HS-27A (cell line): ENCODE results near the gene CCR5AS.

Experiments
- DNase-seq: peaks from one replicate; pipeline ENCODE4 v3.0.0-alpha.2; 2012; ENCODE audit warnings: low read depth, missing footprints

Gene CCR5AS

GRCh38 chr3:46380471-46381221, 26.2 kb downstream of the CCR5AS start:
- DNase-seq, result no peak

DNA sequence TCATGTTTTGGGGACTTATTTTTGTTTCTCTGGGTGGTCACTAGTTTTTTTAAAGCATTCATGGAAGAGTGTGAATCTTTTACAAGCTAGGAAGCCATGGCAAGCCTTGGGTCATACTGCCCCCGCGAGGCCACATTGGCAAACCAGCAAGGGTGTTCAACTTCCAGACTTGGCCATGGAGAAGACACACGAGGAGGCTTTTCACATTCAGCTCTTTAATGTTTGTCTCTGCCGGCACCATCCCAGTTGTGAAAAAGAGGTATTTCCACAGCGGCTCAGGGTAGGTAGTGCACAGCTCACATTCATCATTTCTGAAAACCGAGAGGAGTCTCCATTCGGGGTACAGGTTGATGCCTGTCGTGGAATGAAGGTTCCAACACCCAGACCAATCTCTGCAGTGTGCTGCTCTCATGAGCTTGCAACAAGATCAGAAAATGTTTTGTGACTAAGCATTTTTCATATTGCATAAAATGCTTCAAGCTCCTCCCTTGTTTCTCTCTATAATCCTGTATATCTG, 28.4 kb downstream of the CCR5AS start:
- DNase-seq, result peak; percentile 45

DNA sequence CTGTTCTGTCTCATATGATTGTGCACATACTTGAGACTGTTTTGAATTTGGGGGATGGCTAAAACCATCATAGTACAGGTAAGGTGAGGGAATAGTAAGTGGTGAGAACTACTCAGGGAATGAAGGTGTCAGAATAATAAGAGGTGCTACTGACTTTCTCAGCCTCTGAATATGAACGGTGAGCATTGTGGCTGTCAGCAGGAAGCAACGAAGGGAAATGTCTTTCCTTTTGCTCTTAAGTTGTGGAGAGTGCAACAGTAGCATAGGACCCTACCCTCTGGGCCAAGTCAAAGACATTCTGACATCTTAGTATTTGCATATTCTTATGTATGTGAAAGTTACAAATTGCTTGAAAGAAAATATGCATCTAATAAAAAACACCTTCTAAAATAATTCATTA, 31.1 kb downstream of the CCR5AS start:
- no peak for DNase-seq

DNA sequence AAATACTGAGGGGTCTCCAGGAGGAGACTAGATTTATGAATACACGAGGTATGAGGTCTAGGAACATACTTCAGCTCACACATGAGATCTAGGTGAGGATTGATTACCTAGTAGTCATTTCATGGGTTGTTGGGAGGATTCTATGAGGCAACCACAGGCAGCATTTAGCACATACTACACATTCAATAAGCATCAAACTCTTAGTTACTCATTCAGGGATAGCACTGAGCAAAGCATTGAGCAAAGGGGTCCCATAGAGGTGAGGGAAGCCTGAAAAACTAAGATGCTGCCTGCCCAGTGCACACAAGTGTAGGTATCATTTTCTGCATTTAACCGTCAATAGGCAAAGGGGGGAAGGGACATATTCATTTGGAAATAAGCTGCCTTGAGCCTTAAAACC, 31.6 kb downstream of the CCR5AS start:
- DNase-seq, result no peak

GRCh38 chr3:46374755-46375154, 32.1 kb downstream of the CCR5AS start:
- no peak for DNase-seq

- no peak for DNase-seq
These were observed 34.1 kb downstream of the CCR5AS start for GRCh38 chr3:46372492-46373359.

GRCh38 chr3:46371519-46372340, 35.1 kb downstream of the CCR5AS start:
- no peak for DNase-seq

GRCh38 chr3:46370839-46371518, 35.9 kb downstream of the CCR5AS start, which contains the start of gene CCR5:
Gene CCR5, plus strand, starts transcription at chr3:46370946. Its CDS starts 1,957 bp downstream, at chr3:46372903.
- no peak for DNase-seq

DNA sequence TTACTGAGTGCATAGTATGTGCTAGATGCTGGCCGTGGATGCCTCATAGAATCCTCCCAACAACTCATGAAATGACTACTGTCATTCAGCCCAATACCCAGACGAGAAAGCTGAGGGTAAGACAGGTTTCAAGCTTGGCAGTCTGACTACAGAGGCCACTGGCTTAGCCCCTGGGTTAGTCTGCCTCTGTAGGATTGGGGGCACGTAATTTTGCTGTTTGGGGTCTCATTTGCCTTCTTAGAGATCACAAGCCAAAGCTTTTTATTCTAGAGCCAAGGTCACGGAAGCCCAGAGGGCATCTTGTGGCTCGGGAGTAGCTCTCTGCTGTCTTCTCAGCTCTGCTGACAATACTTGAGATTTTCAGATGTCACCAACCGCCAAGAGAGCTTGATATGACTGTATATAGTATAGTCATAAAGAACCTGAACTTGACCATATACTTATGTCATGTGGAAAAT, 37.2 kb downstream of the CCR5AS start:
- DNase-seq, result no peak

DNA sequence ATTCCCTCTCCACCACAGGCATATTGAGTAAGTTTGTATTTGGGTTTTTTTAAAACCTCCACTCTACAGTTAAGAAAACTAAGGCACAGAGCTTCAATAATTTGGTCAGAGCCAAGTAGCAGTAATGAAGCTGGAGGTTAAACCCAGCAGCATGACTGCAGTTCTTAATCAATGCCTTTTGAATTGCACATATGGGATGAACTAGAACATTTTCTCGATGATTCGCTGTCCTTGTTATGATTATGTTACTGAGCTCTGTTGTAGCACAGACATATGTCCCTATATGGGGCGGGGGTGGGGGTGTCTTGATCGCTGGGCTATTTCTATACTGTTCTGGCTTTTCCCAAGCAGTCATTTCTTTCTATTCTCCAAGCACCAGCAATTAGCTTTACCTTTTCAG, 37.7 kb downstream of the CCR5AS start:
- no peak for DNase-seq

DNA sequence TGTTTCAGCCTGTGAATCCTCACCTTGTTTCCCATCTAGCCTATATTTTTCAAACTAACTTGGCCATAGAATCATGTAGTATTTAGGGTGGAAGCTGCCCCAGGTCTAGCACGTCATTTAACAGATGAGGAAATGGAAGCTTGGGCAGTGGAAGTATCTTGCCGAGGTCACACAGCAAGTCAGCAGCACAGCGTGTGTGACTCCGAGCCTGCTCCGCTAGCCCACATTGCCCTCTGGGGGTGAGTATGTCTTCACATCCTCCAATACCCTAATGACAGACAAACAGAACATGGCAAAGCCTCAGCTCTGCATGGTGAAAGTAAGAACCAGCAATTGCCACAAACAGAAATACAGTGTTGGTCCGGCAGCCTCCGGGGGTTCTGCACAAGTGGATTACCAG, 38.3 kb downstream of the CCR5AS start:
- DNase-seq, result no peak

DNA sequence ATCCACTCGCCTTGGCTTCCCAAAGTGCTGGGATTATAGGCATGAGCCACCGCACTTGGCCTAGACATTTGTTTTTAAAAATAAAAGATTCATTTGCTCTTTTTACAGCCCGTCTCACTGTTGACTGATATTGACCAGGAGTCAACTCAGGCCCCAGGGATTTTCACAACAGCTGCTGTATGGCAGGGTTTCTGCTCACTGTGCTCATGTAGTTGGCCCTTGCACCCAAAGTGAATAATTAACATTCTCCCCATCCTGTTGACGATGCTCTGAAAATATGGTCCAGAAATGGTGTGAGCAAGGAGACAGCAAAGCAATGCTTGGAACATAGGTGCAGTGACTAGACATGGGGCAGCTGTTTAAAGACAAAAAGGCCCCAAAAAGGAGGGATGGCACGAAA, 39.1 kb downstream of the CCR5AS start:
- no peak for DNase-seq

- no peak for DNase-seq
These were observed 40.9 kb downstream of the CCR5AS start for GRCh38 chr3:46365737-46366524.

GRCh38 chr3:46365041-46365440, 41.8 kb downstream of the CCR5AS start:
- DNase-seq, result no peak

- no peak for DNase-seq
These were observed 45.2 kb downstream of the CCR5AS start for GRCh38 chr3:46361408-46362283.

DNA sequence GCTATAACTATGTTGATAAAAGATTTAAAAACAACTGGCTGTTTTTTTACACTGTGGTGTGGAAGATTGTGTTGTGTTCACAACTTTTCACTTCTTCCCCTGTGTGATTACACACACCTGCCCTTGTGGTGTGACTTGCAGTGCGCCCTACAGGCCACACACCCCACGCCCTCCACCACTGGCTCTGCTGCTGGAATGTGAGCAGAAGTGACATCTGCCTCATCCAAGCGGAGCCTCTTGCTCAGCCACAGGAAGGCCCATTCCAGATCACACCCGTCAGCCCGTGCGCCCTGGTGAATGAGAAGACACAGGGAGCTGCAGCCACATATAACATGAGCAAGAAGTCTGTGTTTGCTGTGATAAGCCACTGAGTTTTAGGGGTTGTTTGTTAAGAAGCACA, 46.0 kb downstream of the CCR5AS start:
- no peak for DNase-seq

DNA sequence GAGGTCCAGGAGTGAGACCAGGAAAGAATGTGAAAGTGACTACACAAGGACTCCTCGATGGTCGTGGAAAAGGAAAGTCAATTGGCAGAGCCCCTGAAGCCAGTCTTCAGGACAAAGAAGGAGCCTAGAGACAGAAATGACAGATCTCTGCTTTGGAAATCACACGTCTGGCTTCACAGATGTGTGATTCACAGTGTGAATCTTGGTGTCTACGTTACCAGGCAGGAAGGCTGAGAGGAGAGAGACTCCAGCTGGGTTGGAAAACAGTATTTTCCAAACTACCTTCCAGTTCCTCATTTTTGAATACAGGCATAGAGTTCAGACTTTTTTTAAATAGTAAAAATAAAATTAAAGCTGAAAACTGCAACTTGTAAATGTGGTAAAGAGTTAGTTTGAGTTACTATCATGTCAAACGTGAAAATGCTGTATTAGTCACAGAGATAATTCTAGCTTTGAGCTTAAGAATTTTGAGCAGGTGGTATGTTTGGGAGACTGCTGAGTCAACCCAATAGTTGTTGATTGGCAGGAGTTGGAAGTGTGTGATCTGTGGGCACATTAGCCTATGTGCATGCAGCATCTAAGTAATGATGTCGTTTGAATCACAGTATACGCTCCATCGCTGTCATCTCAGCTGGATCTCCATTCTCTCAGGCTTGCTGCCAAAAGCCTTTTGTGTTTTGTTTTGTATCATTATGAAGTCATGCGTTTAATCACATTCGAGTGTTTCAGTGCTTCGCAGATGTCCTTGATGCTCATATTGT, 47.0 kb downstream of the CCR5AS start:
- no peak for DNase-seq

DNA sequence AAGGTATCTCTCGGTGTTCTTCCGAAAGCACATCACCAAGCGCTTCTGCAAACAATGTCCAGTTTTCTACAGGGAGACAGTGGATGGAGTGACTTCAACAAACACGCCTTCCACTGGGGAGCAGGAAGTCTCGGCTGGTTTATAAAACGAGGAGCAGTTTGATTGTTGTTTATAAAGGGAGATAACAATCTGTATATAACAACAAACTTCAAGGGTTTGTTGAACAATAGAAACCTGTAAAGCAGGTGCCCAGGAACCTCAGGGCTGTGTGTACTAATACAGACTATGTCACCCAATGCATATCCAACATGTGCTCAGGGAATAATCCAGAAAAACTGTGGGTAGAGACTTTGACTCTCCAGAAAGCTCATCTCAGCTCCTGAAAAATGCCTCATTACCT, 48.4 kb downstream of the CCR5AS start:
- no peak for DNase-seq

- DNase-seq, result no peak
These were observed 50.0 kb downstream of the CCR5AS start for GRCh38 chr3:46356909-46357308.
